A549 (cell line): Measurements from ENCODE around the gene ATP8A2. TPM values are rescaled to one million over a fixed set of nuclear protein-coding genes. Genes with fewer than 3 reads are reported as not detected.
"Not testable (repeated sequence)": the region's sequence is repeated elsewhere in the genome, so short reads cannot be mapped to it uniquely, and the experiment has no call there.

Experiments
- ATAC-seq, 2 experiments: fragments of 200-7000 bp in 1 of 2; fragments of >200 bp in 1 of 2; cut with Nextera tagmentation in 1 of 2; cut with Tn5 transposase in 1 of 2; 3 replicates each; pipeline versions ENCODE4 v1.8.0 to v1.9.1; 2018 to 2020; ENCODE audit warnings: mild to moderate bottlenecking in 1 of 2, moderate library complexity in 1 of 2
- CTCF ChIA-PET: fragments of 300-600 bp; sonication (Branson Sonifier 250); formaldehyde crosslinking; extraction: SDS; loops from one replicate; lab custom pipeline; 2021; ENCODE audit warnings: antibody characterized with exemption, inconsistent platforms; lab: Yijun Ruan, JAX
- POLR2A ChIA-PET: fragments of 350-600 bp; formaldehyde crosslinking; extraction: SDS; loops from one replicate; lab custom pipeline; 2021; ENCODE audit warnings: antibody characterized with exemption, inconsistent platforms; lab: Yijun Ruan, JAX
- DNase-seq, 2 experiments: peaks; one replicate each; pipeline versions ENCODE4 v3.0.0 to v3.0.0-alpha.2; 2011 to 2016; ENCODE audit warnings: low read depth in 1 of 2, low spot score in 1 of 2
- FAIRE-seq: peaks from 2 replicates; lab custom pipeline; 2011; peaks lifted over from hg19 to GRCh38; lab: Jason Lieb, UNC
- H3K27ac ChIP-seq, 2 experiments: fragments of >200 bp; sonication (Bioruptor Twin); formaldehyde crosslinking; 3 replicates each; pipeline ENCODE4 v1.5.1; 2016 to 2017
- H3K4me1 ChIP-seq: fragments of >200 bp; sonication (Bioruptor Twin); formaldehyde crosslinking; 3 replicates; pipeline ENCODE4 v1.6.1; 2016
- H3K4me2 ChIP-seq: fragments of >200 bp; sonication (Bioruptor Twin); formaldehyde crosslinking; 3 replicates; pipeline ENCODE4 v1.6.1; 2016
- H3K4me3 ChIP-seq: fragments of >200 bp; sonication (Bioruptor Twin); formaldehyde crosslinking; 3 replicates; pipeline ENCODE4 v1.5.1; 2016
- H3K9me3 ChIP-seq: fragments of >200 bp; sonication (Bioruptor Twin); formaldehyde crosslinking; 3 replicates; pipeline ENCODE4 v1.6.1; 2016
- BHLHE40 ChIP-seq: IDR thresholded peaks from 2 replicates; pipeline ENCODE4 v1.6.1; 2012; ENCODE audit warnings: low read depth, low read length, inconsistent platforms
- EHF ChIP-seq: fragments of 250-450 bp; sonication (Bioruptor Pico); IDR thresholded peaks from 2 replicates; pipeline ENCODE4 v1.5.0; 2020; ENCODE audit warnings: mild to moderate bottlenecking
- EHMT2 ChIP-seq: fragments of 200-600 bp; sonication (generic); IDR thresholded peaks from 2 replicates; pipeline ENCODE4 v1.6.1; 2016; ENCODE audit warnings: antibody characterized with exemption, low read depth, mild to moderate bottlenecking, moderate library complexity
- EP300 ChIP-seq, 2 experiments: fragments of >200 bp; sonication (Bioruptor Twin); formaldehyde crosslinking; IDR thresholded peaks; 2 replicates in 1 of 2; 3 replicates in 1 of 2; pipeline ENCODE4 v1.6.1; 2016 to 2017
- ESRRA ChIP-seq: fragments of 150-350 bp; IDR thresholded peaks from 2 replicates; pipeline ENCODE4 v1.6.1; 2014; ENCODE audit warnings: mild to moderate bottlenecking, low read length, borderline replicate concordance
- FOSL2 ChIP-seq, 2 experiments: fragments of 450-650 bp in 1 of 2; fragments of >200 bp in 1 of 2; sonication (Bioruptor Twin) in 1 of 2; formaldehyde crosslinking; IDR thresholded peaks; 2 replicates each; pipeline versions ENCODE4 v1.5.0 to v1.6.1; 2016 to 2020; ENCODE audit warnings: mild to moderate bottlenecking in 1 of 2, moderate library complexity in 1 of 2
- FOXS1 ChIP-seq: fragments of 250-450 bp; sonication (Bioruptor Pico); IDR thresholded peaks from 2 replicates; pipeline ENCODE4 v1.5.0; 2020; ENCODE audit warnings: mild to moderate bottlenecking, moderate library complexity
- GATA3 ChIP-seq: IDR thresholded peaks from 2 replicates; pipeline ENCODE4 v1.6.1; 2012; ENCODE audit warnings: borderline replicate concordance
- HOXB13 ChIP-seq: fragments of 250-450 bp; sonication (Bioruptor Pico); IDR thresholded peaks from 2 replicates; pipeline ENCODE4 v1.5.0; 2020; ENCODE audit warnings: low read depth, mild to moderate bottlenecking, moderate library complexity
- HOXB5 ChIP-seq: fragments of 250-450 bp; sonication (Bioruptor Pico); IDR thresholded peaks from 2 replicates; pipeline ENCODE4 v1.5.0; 2020; ENCODE audit warnings: mild to moderate bottlenecking, moderate library complexity
- JUN ChIP-seq, 2 experiments: fragments of >200 bp; sonication (Bioruptor Twin); formaldehyde crosslinking; IDR thresholded peaks; 2 replicates in 1 of 2; 3 replicates in 1 of 2; pipeline ENCODE4 v1.6.1; 2016 to 2017
- KDM5A ChIP-seq: fragments of 200-600 bp; sonication (generic); IDR thresholded peaks from 2 replicates; pipeline ENCODE4 v1.6.1; 2016; ENCODE audit warnings: antibody characterized with exemption, mild to moderate bottlenecking
- NPAS2 ChIP-seq: fragments of 250-450 bp; sonication (Bioruptor Pico); IDR thresholded peaks from 2 replicates; pipeline ENCODE4 v1.8.0; 2022; ENCODE audit warnings: mild to moderate bottlenecking, moderate library complexity, borderline replicate concordance
- POLR2A ChIP-seq: IDR thresholded peaks from 2 replicates; pipeline ENCODE4 v1.6.1; 2012; ENCODE audit warnings: mild to moderate bottlenecking, low read length
- POLR2AphosphoS2 ChIP-seq: conservative IDR thresholded peaks from 2 replicates; pipeline ENCODE4 v1.6.1; 2012; ENCODE audit warnings: low read length, improper control_type of control experiment, inconsistent platforms
- RARB ChIP-seq: fragments of 250-450 bp; sonication (Bioruptor Pico); IDR thresholded peaks from 2 replicates; pipeline ENCODE4 v1.8.0; 2021; ENCODE audit warnings: mild to moderate bottlenecking, moderate library complexity
- RCOR1 ChIP-seq: fragments of 150-350 bp; IDR thresholded peaks from 2 replicates; pipeline ENCODE4 v1.6.1; 2014; ENCODE audit warnings: antibody characterized with exemption, low read length, low read depth
- RFX5 ChIP-seq: fragments of 450-650 bp; IDR thresholded peaks from 2 replicates; pipeline ENCODE4 v1.7.1; 2014; ENCODE audit warnings: antibody characterized with exemption, mild to moderate bottlenecking, moderate library complexity
- ZC3H11A ChIP-seq: fragments of 450-650 bp; IDR thresholded peaks from 2 replicates; pipeline ENCODE4 v1.6.1; 2014; ENCODE audit warnings: antibody characterized with exemption, mild to moderate bottlenecking
- ZFP36 ChIP-seq: fragments of 450-650 bp; IDR thresholded peaks from 2 replicates; pipeline ENCODE4 v1.6.1; 2014; ENCODE audit warnings: borderline replicate concordance; ENCODE audit not compliant: partially characterized antibody
- WGBS: methylation state at CpG from one replicate; pipeline ENCODE4 v1.1.6; 2017; ENCODE audit errors: missing lambda C conversion rate; 5-methylcytosine and 5-hydroxymethylcytosine counted together
- polyA plus RNA-seq, 4 experiments: library from polyadenylated mRNA; depleted of rRNA in 3 of 4; stranded (reverse); fragments of >200 nt; fragmentation: RNase III in 1 of 4; extraction: RNeasy Plus Mini Kit Qiagen cat#74134 plus additional on column Dnase treatment in 1 of 4; gene quantifications; 2 replicates in 3 of 4; 3 replicates in 1 of 4; pipeline ENCODE4 v1.2.3, GENCODE V29; 2011 to 2017
- TF ChIP-seq, protein P1 (sequence below): fragments of 450-650 bp; IDR thresholded peaks from 2 replicates; pipeline ENCODE4 v1.6.1; 2014; ENCODE audit warnings: antibody characterized with exemption
- TF ChIP-seq, protein P2 (sequence below): fragments of >200 bp; sonication (Bioruptor Twin); formaldehyde crosslinking; IDR thresholded peaks from 3 replicates; pipeline ENCODE4 v1.6.1; 2016
- TF ChIP-seq, protein P3 (sequence below): fragments of 250-450 bp; sonication (Bioruptor Pico); IDR thresholded peaks from 2 replicates; pipeline ENCODE4 v1.5.0; 2020; ENCODE audit warnings: low read depth, mild to moderate bottlenecking, moderate library complexity
- TF ChIP-seq, protein P4 (sequence below): fragments of 200-600 bp; sonication (generic); IDR thresholded peaks from 2 replicates; pipeline ENCODE4 v1.6.1; 2016; ENCODE audit warnings: antibody characterized with exemption, mild to moderate bottlenecking, moderate library complexity

The ATP8A2 gene
- polyA plus RNA-seq, 2 of the 4 experiments (the other 2 are of a cell fraction): 0.03 TPM; not detected in 1

DNA sequence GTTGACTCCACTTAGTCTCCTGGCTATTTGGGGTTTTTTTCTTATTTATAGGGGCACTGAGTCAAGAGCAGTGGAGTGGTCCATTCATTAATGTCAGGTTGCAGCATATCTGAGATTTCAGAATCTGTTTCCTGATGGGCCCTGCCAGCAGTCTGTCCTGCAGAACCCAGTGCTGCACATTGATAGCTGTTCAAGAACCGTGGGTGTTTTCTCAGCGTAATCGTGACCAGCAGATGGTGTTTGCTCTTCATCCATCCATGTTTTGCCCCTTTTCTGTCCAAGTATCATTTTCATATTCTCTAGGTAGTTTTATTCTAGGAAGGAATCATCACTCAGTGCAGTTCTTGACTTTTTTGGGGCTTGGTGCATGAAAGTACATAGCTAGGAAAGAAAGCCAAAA lies 166.5 kb downstream of the ATP8A2 start (continued):
- TF ChIP-seq, protein P1, sequence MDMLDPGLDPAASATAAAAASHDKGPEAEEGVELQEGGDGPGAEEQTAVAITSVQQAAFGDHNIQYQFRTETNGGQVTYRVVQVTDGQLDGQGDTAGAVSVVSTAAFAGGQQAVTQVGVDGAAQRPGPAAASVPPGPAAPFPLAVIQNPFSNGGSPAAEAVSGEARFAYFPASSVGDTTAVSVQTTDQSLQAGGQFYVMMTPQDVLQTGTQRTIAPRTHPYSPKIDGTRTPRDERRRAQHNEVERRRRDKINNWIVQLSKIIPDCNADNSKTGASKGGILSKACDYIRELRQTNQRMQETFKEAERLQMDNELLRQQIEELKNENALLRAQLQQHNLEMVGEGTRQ: no peak
- no peak for TF ChIP-seq FOXS1 (CRISPR knock-in tag)
- no peak for TF ChIP-seq RFX5
- TF ChIP-seq FOSL2 (IDR thresholded peaks at IDR 0.05): no peak
- no peak for TF ChIP-seq FOSL2 (CRISPR knock-in tag; IDR thresholded peaks at IDR 0.05)

DNA sequence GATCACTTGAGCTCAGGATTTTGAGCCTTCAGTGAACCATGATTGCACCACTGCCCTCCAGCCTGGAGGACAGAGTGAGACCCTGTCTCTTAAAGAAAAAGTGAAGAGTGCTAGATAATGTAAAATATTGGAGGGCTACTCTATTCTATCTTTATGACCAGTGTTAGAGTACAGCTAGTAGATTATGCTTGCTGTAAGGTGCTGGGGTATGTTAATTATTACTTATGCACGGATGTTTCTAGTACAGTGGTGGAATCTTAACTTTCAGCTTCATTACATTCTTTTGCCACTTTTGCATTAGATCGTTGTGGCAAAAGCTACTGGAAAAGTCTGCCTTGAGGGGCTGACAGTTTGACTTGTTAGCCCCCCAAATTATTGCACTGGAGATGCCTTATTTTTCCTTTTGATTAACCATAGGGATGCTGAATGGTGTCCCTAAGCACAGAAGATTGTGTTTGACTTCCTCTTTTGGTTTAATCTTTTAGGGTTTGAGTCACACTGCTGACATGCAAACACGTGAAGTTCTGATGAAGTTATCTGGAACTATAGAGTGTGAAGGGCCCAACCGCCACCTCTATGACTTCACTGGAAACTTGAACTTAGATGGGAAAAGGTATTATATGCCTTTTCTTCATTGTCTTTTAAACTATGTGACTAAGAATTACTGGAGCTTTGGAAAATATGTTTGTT lies 169.8 kb downstream of the ATP8A2 start:
- 17% methylated on average over 4 of the region's 4 CpGs for WGBS
- POLR2A ChIA-PET: no interaction called here
- no peaks in the 10 kb centered on the region for H3K9me3 ChIP-seq
- TF ChIP-seq GATA3 (no peak), BHLHE40 (no peak), NPAS2 (no peak), POLR2AphosphoS2 (no peak), ZC3H11A (no peak), HOXB5 (no peak), EHF (no peak)
- TF ChIP-seq, protein P2, sequence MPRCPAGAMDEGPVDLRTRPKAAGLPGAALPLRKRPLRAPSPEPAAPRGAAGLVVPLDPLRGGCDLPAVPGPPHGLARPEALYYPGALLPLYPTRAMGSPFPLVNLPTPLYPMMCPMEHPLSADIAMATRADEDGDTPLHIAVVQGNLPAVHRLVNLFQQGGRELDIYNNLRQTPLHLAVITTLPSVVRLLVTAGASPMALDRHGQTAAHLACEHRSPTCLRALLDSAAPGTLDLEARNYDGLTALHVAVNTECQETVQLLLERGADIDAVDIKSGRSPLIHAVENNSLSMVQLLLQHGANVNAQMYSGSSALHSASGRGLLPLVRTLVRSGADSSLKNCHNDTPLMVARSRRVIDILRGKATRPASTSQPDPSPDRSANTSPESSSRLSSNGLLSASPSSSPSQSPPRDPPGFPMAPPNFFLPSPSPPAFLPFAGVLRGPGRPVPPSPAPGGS: no peak
- TF ChIP-seq, all 56 proteins: peak for 0
- Histone ChIP-seq H3K4me3 (no peak overlapping the region), H3K4me1 (no peaks in the 10 kb centered on the region), H3K4me2 (no peak overlapping the region), H3K27ac (no peak overlapping the region)
- FAIRE-seq (no peak), ATAC-seq (no peak), DNase-seq (no peak)
- CTCF ChIA-PET: interaction anchor here (0.6 to 1.2 kb wide), 2 partner anchors 11 to 721 kb away, joined by 3 read pairs; no protein-coding TSS in a partner anchor

DNA sequence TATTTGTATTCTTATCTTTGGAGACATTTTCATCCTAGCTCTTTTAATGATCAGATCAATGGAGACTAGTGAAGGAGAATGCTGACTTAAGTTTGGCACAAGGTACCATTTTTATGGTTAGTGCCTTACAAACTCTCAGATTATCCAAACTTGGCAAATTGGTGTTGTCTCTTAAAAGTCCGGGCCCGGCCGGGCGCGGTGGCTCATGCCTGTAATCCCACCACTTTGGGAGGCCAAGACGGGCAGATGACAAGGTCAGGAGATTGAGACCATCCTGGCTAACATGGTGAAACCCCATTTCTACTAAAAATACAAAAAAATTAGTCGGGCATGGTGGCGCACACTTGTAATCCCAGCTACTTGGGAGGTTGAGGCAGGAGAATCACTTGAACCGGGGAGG lies 177.2 kb downstream of the ATP8A2 start:
- H3K4me3 ChIP-seq, H3K9me3 ChIP-seq, H3K4me1 ChIP-seq, ATAC-seq, H3K27ac ChIP-seq, POLR2A ChIA-PET, H3K4me2 ChIP-seq, DNase-seq, FAIRE-seq: not testable (repeated sequence)
- CTCF ChIA-PET: interaction anchor here (0.6 kb wide), 1 partner anchor 120 kb away, joined by 3 read pairs; no protein-coding TSS in a partner anchor
- WGBS: 64% methylated on average over 9 of the region's 9 CpGs

DNA sequence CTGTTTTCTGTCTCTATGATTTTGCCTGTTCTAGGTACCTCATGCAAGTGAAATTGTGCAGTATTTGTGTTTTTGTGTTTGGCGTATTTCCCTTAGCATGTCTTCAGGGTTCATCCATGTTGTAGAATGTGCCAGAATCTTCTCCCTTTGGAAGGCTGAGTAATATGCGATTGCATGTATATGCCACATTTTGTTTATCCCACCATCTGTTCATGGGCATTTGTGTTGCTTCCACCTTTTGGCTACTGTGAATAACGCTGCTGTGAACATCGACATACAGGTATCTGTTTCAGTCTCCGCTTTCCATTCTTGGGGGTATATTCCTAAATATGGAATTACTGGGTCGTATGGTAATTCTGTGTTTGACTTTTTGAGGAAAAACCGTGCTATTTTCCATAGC lies 190.0 kb downstream of the ATP8A2 start:
- no peaks in the 10 kb centered on the region for H3K4me1 ChIP-seq
- FAIRE-seq (no peak), ATAC-seq (no peak), DNase-seq (no peak)
- H3K9me3 ChIP-seq: no peaks in the 10 kb centered on the region
- ChIA-PET CTCF (interaction anchor here (1.1 kb wide), 1 partner anchor 13 kb away, joined by 3 read pairs; no protein-coding TSS in a partner anchor), POLR2A (no interaction called here)
- H3K27ac ChIP-seq: no peak overlapping the region
- H3K4me3 ChIP-seq: no peak overlapping the region
- TF ChIP-seq EHMT2: no peak
- TF ChIP-seq EP300 (IDR thresholded peaks at IDR 0.05): no peak
- TF ChIP-seq RARB (CRISPR knock-in tag): no peak
- TF ChIP-seq, protein P3, sequence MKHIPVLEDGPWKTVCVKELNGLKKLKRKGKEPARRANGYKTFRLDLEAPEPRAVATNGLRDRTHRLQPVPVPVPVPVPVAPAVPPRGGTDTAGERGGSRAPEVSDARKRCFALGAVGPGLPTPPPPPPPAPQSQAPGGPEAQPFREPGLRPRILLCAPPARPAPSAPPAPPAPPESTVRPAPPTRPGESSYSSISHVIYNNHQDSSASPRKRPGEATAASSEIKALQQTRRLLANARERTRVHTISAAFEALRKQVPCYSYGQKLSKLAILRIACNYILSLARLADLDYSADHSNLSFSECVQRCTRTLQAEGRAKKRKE (CRISPR knock-in tag): no peak
- TF ChIP-seq POLR2AphosphoS2: no peak
- TF ChIP-seq ESRRA: no peak
- TF ChIP-seq RCOR1: no peak
- no peak for TF ChIP-seq FOSL2 (IDR thresholded peaks at IDR 0.05)
- no peak for TF ChIP-seq FOSL2 (CRISPR knock-in tag; IDR thresholded peaks at IDR 0.05)
- no peak for TF ChIP-seq KDM5A
- TF ChIP-seq FOXS1 (CRISPR knock-in tag): no peak
- no peak for TF ChIP-seq RFX5
- TF ChIP-seq HOXB13 (CRISPR knock-in tag): no peak
- no peak for TF ChIP-seq JUN (IDR thresholded peaks at IDR 0.05)
- TF ChIP-seq, protein P4, sequence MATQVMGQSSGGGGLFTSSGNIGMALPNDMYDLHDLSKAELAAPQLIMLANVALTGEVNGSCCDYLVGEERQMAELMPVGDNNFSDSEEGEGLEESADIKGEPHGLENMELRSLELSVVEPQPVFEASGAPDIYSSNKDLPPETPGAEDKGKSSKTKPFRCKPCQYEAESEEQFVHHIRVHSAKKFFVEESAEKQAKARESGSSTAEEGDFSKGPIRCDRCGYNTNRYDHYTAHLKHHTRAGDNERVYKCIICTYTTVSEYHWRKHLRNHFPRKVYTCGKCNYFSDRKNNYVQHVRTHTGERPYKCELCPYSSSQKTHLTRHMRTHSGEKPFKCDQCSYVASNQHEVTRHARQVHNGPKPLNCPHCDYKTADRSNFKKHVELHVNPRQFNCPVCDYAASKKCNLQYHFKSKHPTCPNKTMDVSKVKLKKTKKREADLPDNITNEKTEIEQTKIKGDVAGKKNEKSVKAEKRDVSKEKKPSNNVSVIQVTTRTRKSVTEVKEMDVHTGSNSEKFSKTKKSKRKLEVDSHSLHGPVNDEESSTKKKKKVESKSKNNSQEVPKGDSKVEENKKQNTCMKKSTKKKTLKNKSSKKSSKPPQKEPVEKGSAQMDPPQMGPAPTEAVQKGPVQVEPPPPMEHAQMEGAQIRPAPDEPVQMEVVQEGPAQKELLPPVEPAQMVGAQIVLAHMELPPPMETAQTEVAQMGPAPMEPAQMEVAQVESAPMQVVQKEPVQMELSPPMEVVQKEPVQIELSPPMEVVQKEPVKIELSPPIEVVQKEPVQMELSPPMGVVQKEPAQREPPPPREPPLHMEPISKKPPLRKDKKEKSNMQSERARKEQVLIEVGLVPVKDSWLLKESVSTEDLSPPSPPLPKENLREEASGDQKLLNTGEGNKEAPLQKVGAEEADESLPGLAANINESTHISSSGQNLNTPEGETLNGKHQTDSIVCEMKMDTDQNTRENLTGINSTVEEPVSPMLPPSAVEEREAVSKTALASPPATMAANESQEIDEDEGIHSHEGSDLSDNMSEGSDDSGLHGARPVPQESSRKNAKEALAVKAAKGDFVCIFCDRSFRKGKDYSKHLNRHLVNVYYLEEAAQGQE: no peak
- no peak for TF ChIP-seq ZFP36
- no peak for TF ChIP-seq POLR2A
- no peak overlapping the region for H3K4me2 ChIP-seq
- WGBS: 41% methylated on average over 7 of the region's 7 CpGs
